GM18507 (cell line): ENCODE data around the gene NR1H3.
"Not testable (repeated sequence)": the region's sequence is repeated elsewhere in the genome, so short reads cannot be mapped to it uniquely, and the experiment has no call there.

Experiments used
- DNase-seq: peaks from one replicate; pipeline ENCODE4 v3.0.0; 2011; ENCODE audit warnings: low read depth; ENCODE audit not compliant: insufficient read length; ENCODE audit errors: extremely low spot score
- FAIRE-seq: peaks from 2 replicates; lab custom pipeline; 2011; peaks lifted over from hg19 to GRCh38; lab: Jason Lieb, UNC

NR1H3 gene

DNA sequence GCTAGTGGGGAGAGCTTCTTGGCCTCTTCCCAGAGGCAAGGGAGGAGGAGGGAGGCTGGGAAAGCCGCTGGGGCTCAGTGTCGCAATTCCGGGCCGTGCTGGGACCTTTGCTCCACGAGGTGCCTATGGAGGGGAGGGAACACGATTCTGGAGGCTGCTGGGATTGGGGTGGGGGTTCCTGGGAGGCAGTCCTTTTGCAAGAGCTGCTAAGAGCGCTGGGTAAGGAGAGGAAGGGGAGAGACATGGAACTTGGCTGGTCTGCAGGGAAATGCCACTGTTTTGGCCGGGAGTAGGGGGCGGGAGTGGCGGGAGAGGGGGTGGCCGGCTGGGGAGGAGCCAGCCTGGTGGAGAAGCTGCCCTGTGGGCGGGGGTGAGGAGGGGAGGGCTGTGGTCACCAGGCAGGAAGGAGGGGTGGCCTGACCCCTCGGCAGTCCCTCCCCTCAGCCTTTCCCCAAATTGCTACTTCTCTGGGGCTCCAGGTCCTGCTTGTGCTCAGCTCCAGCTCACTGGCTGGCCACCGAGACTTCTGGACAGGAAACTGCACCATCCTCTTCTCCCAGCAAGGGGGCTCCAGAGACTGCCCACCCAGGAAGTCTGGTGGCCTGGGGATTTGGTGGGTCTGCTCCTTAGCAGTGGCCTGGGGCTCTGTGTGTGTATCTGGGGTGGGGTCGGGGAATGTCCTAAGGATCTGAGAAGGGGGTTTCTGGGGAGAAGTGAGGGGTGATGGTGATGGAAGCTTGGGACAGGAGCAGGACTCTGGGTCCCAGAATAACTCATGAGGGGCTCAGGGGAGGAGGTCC is at the start of gene NR1H3:
Gene NR1H3, plus strand, starts transcription at position 480 of the 800 bp plus-strand sequence. CDS start 1,221 bp downstream, outside the sequence.
- DNase-seq = no peak
- no peak for FAIRE-seq

DNA sequence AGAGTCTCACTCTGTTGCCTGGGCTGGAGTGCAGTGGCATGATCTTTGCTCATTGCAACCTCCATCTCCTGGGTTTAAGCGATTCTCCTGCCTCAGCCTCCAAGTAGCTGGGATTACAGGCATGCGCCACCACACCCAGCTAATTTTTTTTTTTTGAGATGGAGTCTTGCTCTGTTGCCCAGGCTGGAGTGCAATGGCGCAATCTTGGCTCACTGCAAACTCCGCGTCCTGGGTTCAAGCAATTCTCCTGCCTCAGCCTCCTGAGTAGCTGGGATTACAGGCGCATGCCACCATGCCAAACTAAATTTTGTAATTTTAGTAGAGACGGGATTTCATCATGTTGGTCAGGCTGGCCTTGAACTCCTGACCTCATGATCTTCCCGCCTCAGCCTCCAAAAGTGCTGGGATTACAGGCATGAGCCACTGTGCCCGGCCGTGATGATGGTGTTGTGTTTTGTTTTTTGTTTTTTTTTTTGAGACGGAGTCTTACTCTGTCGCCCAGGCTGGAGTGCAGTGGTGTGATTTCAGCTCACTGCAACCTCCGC is 49.7 kb upstream of the NR1H3 start:
- not testable (repeated sequence) for FAIRE-seq

DNA sequence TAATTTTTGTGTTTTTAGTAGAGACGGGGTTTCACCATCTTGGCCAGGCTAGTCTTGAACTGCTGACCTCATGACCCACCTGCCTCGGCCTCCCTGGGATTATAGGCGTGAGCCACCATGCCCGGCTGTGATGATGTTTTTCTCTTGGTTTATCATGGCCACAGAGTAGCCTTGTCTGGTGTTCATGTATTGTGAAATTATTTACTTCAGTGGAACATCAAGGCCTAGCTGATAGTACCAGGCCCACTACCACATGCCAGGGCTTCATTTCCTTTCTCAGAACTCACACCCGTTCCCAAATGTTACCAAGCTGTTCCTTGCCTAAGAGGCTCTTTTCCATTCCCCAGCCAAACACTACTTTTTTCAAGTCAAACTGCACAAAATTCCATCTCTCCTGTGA is 49.2 kb upstream of the NR1H3 start:
- FAIRE-seq (no peak), DNase-seq (no peak)

More for the DNA sequence above, 49.7 kb upstream of the NR1H3 start:
- DNase-seq = not testable (repeated sequence)

DNA sequence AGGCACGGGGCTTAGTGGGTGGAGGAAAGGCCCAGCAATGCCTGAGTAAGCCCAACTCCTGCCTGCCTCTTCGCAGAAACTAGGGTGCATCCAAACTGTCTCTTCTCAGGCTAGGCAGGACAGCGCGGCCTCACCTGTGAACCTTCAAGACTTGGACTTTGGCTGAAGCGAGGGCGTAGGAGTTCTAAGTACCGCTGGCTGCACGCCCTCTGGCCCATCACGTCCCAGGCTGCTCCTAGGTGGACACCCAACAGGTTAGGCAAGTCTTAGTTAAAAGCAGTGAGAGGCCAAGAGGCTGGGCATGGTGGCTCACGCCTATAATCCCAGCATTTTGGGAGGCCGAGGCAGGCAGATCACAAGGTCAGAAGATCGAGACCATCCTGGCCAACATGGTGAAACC is 44.9 kb upstream of the NR1H3 start:
- no peak for DNase-seq
- FAIRE-seq = no peak

DNA sequence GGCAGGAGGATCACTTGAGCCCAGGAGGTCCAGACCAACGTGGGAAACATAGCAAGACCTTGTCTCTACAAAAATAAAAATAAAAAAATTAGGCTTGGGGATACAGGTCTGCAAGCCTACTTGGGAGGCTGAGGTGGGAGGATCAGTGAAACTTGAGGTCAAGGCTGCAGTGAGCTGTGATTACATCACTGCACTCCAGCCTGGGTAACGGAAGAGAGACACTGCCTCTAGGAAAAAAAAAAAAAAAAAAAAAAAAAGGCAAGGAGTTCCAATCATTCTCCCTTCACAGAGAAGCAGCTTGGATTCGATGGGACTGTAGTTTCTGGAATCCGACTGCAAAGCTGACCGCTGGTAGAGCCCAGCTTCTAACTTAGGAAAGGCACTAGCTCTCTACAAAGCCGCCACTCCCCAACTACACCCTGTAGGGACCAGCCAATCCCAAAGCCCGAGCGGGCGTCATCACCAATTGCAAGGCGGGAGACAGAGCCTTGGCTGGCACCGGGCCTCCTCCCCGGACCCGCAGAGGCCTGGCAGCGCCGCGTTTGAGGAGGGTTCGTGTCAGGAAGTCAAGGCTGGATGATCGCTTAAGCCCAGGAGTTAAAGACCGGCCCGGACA is 43.7 kb upstream of the NR1H3 start:
- peak; percentile 72 for FAIRE-seq

DNA sequence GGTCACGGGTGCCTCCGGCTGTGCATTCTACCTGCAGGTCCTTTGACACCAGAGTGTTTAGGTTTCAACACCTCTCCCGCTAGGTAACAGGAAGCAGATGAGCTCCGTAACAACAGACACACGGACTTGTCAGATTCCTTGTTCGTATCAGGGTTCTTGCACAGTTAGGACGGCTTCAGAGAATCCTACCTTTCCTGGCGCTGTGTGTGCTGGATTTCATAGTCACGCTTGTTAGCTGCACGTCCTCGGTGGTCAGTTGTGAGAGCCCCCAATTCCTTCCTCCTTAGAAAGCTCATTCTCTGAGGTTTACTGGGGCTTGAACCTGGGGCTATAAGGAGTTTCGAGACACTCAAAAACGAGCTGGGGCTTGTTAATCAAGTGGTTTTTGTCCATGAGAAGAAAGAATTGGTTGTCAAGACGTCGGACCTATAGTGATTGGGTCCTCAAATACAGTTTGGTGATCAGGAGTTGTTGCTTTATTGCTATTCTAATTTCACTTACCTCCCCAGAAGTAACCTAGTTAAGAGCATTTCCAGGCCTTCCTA is 42.4 kb upstream of the NR1H3 start:
- FAIRE-seq (peak; percentile 15), DNase-seq (no peak)

More for the DNA sequence above, 43.7 kb upstream of the NR1H3 start:
- DNase-seq = peak; percentile 65

DNA sequence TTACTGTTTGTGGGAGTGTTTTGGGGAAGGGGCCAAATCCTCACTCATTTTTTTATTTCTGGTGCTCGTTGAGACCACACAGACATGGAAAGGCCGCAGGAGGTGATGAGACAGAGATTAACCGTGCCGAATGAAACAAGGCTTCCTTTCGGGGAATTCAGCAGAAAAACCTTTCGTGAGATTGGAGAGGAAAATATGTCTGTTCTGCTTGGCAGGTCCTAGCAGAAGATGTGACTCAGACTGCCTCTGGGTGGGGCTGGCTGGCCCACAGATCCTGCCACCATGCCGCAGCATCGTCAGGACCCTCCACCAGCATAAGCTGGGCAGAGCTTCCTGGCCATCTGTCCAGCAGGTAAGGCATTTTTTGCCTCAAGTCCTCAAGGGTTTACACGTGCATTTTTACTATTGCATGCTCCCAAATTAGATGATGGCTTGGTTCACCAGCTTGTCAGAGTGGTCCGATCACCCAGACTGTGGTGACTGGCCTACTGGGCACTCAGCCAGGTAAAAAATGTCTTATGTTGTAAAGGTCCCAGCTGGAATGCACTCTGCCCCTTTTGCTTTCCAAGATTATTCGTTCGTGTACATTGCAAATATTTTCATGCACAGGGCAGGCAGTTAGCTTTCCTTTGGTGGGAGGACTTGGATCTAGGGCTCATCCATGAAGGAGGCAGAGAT is 41.5 kb upstream of the NR1H3 start:
- peak; percentile 77 for FAIRE-seq

DNA sequence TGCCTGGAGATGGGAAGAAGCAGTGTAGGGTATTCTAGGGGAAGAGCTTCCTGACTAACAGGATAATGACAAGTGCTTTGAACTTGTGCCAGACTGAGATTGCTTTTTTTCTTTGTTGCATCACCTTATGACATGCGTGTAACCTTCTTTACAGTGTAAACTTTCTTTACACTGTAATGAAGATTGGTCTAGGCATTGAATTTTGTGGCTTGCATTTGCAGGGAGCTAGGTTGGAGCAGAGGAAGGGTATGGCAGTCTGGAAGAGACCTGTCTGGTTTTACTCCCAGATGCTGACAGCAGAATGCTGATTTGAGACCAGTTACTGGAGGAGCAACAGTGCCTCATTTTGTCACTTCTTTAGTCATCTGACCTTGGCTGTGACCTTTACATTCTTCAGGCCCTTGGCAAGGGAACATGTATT is 37.4 kb upstream of the NR1H3 start:
- FAIRE-seq = no peak

More for the DNA sequence above, 41.5 kb upstream of the NR1H3 start:
- peak; percentile 22 for DNase-seq

DNA sequence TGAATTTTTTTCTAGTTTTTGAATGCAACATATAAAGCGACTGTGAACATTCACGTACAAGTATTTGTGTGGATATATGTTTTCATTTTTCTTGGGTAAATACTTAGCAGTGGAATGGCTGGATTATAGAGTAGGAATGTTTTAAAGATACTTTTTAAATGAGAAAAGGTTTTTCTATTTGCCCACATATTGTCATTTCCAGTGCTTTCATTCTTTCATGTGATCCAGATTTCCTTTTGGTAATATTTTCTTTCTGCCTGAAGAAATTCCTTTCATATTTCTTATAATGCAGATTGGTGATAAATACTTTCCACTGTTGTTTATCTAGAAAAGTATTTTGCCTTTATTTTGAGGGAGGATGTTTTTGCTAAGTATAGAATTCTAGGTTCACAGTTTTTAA is 35.1 kb upstream of the NR1H3 start:
- FAIRE-seq = no peak

More for the DNA sequence above, 37.4 kb upstream of the NR1H3 start:
- no peak for DNase-seq

DNA sequence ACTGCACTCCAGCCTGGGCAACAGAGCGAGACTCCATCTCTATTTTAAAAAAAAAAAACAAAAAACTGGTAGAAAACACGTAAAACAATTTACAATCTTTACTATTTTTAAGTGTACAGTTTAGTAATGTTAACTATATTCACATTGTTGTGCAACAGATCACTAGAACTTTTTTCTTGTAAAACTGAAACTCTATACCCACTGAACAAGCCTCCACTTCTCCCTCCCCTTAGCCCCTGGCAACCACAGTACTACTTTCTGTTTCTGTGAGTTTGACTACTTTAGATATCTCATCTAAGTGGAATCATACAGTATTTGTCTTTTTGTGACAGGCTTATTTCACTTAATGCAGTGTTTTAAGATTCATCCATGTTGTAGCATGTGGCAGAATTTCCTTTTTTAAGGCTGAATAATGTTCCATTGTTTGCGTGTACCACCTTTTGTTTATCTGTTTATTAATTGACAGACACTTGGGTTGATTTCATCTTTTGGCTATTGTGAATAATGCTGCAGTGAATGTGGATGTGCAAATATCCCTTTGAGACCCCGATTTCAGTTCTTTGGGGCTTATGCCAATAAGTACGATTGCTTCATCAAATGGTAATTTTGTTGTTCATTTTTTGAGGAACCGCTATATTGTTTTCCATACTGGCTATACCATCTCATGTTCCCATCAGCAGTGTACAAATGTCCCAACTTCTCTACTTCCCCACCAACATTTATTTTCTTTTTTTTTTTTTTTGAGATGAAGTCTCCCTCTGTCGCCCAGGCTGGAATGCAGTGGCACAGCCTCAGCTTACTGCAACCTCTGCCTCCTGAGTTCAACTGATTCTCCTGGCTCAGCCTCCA is 32.0 kb upstream of the NR1H3 start:
- FAIRE-seq = peak; percentile 69
- DNase-seq = no peak

More for the DNA sequence above, 35.1 kb upstream of the NR1H3 start:
- no peak for DNase-seq

DNA sequence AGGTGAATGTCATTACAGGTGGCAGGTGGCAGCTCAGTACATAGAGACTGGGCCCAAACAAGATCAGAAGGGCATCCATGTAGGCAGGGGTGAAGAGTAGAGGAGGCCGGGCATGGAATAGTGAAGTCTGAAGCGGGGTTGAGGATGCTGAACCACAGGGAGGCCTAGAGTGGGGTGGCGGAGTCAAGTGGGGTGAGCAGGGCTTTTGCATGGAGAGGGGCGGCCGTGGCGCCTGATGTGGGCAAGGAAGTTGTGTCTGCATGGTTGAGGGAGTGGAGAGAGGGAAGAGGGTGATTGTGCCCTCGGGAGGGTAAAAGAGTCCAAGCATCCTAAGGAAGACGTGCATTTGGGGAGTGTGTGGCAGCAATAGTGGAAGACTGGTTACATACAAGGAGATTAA is 28.6 kb upstream of the NR1H3 start:
- FAIRE-seq = no peak
- DNase-seq = no peak

DNA sequence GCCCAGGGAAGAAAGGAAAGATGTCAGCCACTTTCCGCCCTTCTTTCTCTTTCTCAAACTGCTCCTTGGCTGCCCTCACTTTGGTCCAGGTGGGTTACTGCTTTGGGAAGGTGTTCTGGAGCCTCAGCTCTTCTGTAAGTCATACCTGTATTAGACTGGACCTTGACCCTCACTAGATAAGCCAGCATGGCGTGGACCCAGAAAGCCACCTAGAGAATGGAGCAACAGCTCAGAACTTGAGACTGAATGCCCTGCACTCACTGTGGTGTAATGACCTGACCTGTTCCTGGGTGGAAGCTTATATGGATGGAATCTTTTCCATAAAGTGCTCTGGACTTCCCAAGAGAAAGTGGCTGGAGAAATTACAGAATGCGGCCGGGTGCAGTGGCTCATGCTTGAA is 24.7 kb upstream of the NR1H3 start:
- DNase-seq (no peak), FAIRE-seq (no peak)

DNA sequence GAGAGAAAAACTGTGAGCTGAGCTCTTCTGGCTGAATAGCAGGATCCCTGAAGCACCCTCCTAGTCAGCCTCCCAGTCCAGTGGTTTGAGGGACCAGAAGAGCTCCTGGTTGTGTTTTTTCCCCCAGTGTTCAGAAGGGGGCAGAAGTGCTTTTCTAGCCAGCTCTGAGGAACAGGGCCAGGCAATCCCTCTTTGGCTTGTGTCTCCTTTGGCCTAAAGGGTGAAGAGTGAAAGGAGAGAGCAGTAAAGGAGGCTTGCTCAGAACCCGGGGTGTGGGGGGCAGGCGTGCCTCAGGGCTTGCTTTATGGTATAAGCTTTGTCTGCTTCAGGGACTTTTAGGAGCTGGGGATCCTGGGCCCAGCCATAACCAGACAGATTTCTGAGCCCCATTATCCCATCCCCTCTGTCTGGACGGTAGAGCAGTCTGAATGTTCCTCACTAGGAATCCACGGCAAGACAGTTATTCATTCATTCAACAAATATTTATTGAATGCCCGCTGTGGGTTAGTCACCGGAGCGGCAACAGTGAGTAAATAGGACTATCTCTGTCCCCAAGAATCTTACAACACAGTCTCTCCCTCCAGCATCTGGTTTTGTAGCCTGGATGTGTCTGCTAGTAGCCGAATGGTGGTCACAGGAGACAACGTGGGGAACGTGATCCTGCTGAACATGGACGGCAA is 23.7 kb upstream of the NR1H3 start:
- FAIRE-seq = no peak
- no peak for DNase-seq

DNA sequence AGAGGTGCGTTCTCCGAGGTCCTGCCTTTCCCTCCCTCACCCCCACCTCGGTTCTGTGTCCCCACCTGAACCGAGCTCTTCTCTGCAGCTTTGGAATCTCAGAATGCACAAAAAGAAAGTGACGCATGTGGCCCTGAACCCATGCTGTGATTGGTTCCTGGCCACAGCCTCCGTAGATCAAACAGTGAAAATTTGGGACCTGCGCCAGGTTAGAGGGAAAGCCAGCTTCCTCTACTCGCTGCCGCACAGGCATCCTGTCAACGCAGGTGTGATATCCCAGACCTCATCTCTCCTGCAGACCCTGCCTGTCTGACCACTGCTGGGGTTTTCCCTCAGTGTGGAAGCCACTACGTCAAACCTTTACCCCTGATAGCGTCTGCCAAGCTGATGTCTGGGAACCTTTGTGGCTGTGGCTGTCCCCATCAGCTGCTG is 23.1 kb upstream of the NR1H3 start:
- DNase-seq = no peak
- no peak for FAIRE-seq

DNA sequence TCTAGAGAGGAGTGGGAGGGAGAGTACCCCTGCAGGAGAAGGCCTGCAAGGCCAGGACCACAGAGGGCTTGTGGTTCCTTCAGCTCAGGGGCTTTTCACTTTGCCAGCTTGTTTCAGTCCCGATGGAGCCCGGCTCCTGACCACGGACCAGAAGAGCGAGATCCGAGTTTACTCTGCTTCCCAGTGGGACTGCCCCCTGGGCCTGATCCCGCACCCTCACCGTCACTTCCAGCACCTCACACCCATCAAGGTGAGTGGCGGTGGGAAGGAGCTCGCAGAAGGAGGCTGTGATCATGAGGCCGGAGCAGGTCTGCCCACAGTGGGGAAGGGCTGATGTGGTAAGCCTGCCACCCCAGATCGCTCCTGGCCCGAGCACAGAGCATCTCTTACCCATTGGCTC is 22.6 kb upstream of the NR1H3 start:
- DNase-seq (no peak), FAIRE-seq (no peak)

DNA sequence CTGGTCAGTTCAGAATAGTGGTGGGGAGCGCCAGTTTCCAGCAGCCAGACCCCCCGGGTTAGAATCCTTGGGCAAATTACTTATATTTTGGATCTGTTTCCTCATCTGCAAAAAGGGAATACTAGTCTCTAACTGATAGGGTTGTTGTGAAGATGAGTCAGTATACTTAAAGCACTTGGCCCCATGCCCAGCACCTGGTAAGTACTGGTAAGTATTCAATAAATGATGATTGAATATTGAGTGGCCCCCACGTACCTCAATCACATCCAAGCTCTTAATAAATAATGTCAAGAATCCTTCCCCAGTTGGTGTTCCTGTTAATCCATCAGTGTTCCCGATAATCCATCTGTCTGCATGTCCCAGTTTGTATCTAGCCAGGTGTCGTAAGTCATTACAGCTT is 21.3 kb upstream of the NR1H3 start:
- no peak for FAIRE-seq
- no peak for DNase-seq

DNA sequence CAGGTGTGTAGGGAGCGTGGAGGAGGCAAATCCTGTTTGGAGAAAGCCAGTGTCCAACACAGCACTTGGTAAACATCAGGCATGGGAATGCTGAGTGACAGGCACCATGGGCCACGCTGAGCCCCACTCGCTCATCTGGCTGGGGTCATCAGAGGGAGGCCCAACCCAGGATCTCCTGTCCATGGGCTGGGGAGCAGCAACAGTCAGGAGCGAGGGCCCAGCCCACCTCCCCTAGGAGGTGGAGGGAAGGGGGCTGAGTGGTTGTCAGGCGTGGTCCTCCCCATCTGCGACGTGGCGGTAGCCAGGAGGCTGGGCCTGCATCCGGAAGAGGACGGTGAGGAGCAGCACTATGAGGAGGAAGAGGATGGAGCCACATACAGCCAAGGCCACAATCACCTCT is 17.9 kb upstream of the NR1H3 start:
- DNase-seq (no peak), FAIRE-seq (no peak)

DNA sequence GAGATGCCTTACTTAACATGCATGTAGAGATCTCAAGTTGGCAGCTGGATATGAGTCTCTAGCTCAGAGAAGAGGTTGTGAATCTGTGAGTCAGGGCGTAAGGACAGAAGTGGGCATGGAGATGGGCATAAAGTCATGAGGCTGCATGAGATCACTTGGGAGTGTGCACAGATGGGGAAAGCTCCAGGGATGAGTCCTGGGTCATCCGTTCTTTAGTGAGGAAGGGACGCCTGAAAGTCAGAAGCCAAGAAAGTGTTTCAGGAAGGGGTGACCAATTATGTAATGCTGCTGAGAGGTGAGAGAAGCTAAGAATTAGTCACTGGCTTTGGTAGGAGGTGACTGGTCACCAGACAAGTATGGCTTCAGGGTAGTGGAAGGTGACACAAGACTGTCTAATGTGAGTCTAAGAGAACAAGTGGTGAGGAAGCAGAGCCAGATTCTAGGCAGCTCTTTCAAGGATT is 15.9 kb upstream of the NR1H3 start:
- FAIRE-seq = no peak

More for the DNA sequence above, 15.9 kb upstream of the NR1H3 start:
- DNase-seq = no peak
